Mesendoderm (in vitro differentiated cells): ENCODE measurements around the gene CCSER1.

ENCODE experiments used
- DNase-seq: peaks from one replicate; pipeline ENCODE4 v3.0.0; 2013
- H2AK5ac ChIP-seq: 2 replicates; pipeline ENCODE4 v1.6.1; 2013; ENCODE audit warnings: low read length, inconsistent platforms
- H2BK120ac ChIP-seq: 2 replicates; pipeline ENCODE4 v1.6.1; 2013; ENCODE audit warnings: low read depth, mild to moderate bottlenecking, low read length, moderate library complexity, mixed read lengths
- H2BK15ac ChIP-seq: replicated peaks from 2 replicates; pipeline ENCODE4 v1.6.1; 2013; ENCODE audit warnings: low read depth, mild to moderate bottlenecking, moderate library complexity
- H2BK5ac ChIP-seq: 2 replicates; pipeline ENCODE4 v1.6.1; 2013; ENCODE audit warnings: low read length, inconsistent platforms
- H3K18ac ChIP-seq: 2 replicates; pipeline ENCODE4 v1.6.1; 2013; ENCODE audit warnings: mild to moderate bottlenecking, low read length, mixed read lengths
- H3K23ac ChIP-seq: one replicate; pipeline ENCODE4 v1.6.1; 2013; ENCODE audit warnings: low read length
- H3K27ac ChIP-seq: 2 replicates; pipeline ENCODE4 v1.5.1; 2013; ENCODE audit warnings: low read depth, mild to moderate bottlenecking, inconsistent platforms, low read length, moderate library complexity
- H3K27me3 ChIP-seq: 2 replicates; pipeline ENCODE4 v1.6.1; 2013; ENCODE audit warnings: low read length, control low read depth, mild to moderate bottlenecking, inconsistent platforms; ENCODE audit not compliant: insufficient read depth, poor library complexity
- H3K36me3 ChIP-seq: 2 replicates; pipeline ENCODE4 v1.6.1; 2013; ENCODE audit warnings: low read length, inconsistent platforms; ENCODE audit not compliant: control insufficient read depth, insufficient read depth
- H3K4ac ChIP-seq: one replicate; pipeline ENCODE4 v1.6.1; 2013; ENCODE audit warnings: low read depth, mild to moderate bottlenecking, low read length, moderate library complexity
- H3K4me1 ChIP-seq: 2 replicates; pipeline ENCODE4 v1.6.1; 2013; ENCODE audit warnings: low read depth, low read length, inconsistent platforms; ENCODE audit not compliant: control insufficient read depth
- H3K4me2 ChIP-seq: 2 replicates; pipeline ENCODE4 v1.6.1; 2013; ENCODE audit warnings: low read length
- H3K4me3 ChIP-seq: 2 replicates; pipeline ENCODE4 v1.5.1; 2013; ENCODE audit warnings: mild to moderate bottlenecking, low read length
- H3K56ac ChIP-seq: one replicate; pipeline ENCODE4 v1.6.1; 2013; ENCODE audit warnings: low read length
- H3K79me1 ChIP-seq: 2 replicates; pipeline ENCODE4 v1.6.1; 2013; ENCODE audit warnings: low read length, inconsistent platforms
- H3K79me2 ChIP-seq: 2 replicates; pipeline ENCODE4 v1.6.1; 2013; ENCODE audit warnings: mild to moderate bottlenecking, low read length; ENCODE audit not compliant: control insufficient read depth, insufficient read depth
- H3K9ac ChIP-seq: 2 replicates; pipeline ENCODE4 v1.6.1; 2013; ENCODE audit warnings: low read length, inconsistent platforms
- H4K5ac ChIP-seq: one replicate; pipeline ENCODE4 v1.6.1; 2013; ENCODE audit warnings: low read length
- H4K8ac ChIP-seq: one replicate; pipeline ENCODE4 v1.6.1; 2013; ENCODE audit warnings: low read depth, mild to moderate bottlenecking, control low read depth, low read length, moderate library complexity
- WGBS: extraction: QIAGEN DNeasy Blood & Tissue Kit; methylation state at CpG from one replicate; pipeline ENCODE4 v1.1.7; 2013; ENCODE audit warnings: low lambda C conversion rate, missing lambda C conversion rate; ENCODE audit not compliant: insufficient coverage; ENCODE audit errors: extremely low coverage; 5-methylcytosine and 5-hydroxymethylcytosine counted together

Gene CCSER1

GRCh38 chr4:90198086-90198847 is 71.1 kb downstream of the CCSER1 start:
- no peak overlapping the region for H3K23ac ChIP-seq
- no peak overlapping the region for H2BK5ac ChIP-seq
- no peaks in the 10 kb centered on the region for H3K79me1 ChIP-seq
- H3K4me2 ChIP-seq: no peak overlapping the region
- no peak overlapping the region for H2AK5ac ChIP-seq
- H3K56ac ChIP-seq: no peak overlapping the region
- H3K9ac ChIP-seq: no peak overlapping the region
- no peaks in the 10 kb centered on the region for H3K79me2 ChIP-seq
- no peak overlapping the region for H3K4ac ChIP-seq
- H3K18ac ChIP-seq: no peak overlapping the region
- H2BK120ac ChIP-seq: no peak overlapping the region
- no peaks in the 10 kb centered on the region for H3K36me3 ChIP-seq
- H3K4me3 ChIP-seq: no peak overlapping the region
- peak; percentile 70 for DNase-seq
- H3K27ac ChIP-seq: no peak overlapping the region
- no peak overlapping the region for H4K5ac ChIP-seq
- WGBS: no CpG with 5 or more reads among the region's 2 CpGs
- H4K8ac ChIP-seq: no peak overlapping the region
- H3K27me3 ChIP-seq: no peaks in the 10 kb centered on the region
- H3K4me1 ChIP-seq: peaks cover 2% of the 10 kb centered on the region
- no peak overlapping the region for H2BK15ac ChIP-seq

GRCh38 chr4:90207887-90208454 is 80.8 kb downstream of the CCSER1 start:
- no peak overlapping the region for H4K5ac ChIP-seq
- no peaks in the 10 kb centered on the region for H3K27me3 ChIP-seq
- no peaks in the 10 kb centered on the region for H3K36me3 ChIP-seq
- no peak overlapping the region for H3K4me3 ChIP-seq
- no peaks in the 10 kb centered on the region for H3K79me2 ChIP-seq
- no peak overlapping the region for H3K4ac ChIP-seq
- WGBS: no CpG with 5 or more reads among the region's 10 CpGs
- H3K27ac ChIP-seq: no peak overlapping the region
- no peaks in the 10 kb centered on the region for H3K79me1 ChIP-seq
- H3K56ac ChIP-seq: no peak overlapping the region
- DNase-seq: peak; percentile 11
- no peak overlapping the region for H2AK5ac ChIP-seq
- H2BK5ac ChIP-seq: no peak overlapping the region
- H3K23ac ChIP-seq: no peak overlapping the region
- no peak overlapping the region for H2BK120ac ChIP-seq
- H3K4me2 ChIP-seq: no peak overlapping the region
- no peaks in the 10 kb centered on the region for H3K4me1 ChIP-seq
- H2BK15ac ChIP-seq: no peak overlapping the region
- no peak overlapping the region for H3K9ac ChIP-seq
- H4K8ac ChIP-seq: no peak overlapping the region
- no peak overlapping the region for H3K18ac ChIP-seq

- Histone ChIP-seq H4K8ac (no peak overlapping the region), H3K4me2 (no peak overlapping the region), H3K56ac (no peak overlapping the region), H2BK15ac (no peak overlapping the region), H3K18ac (no peak overlapping the region), H3K79me1 (no peaks in the 10 kb centered on the region), H3K4me1 (no peaks in the 10 kb centered on the region), H2BK120ac (no peak overlapping the region), H3K79me2 (no peaks in the 10 kb centered on the region), H3K4me3 (no peak overlapping the region), H3K4ac (no peak overlapping the region), H3K27ac (no peak overlapping the region), H3K23ac (no peak overlapping the region), H3K9ac (no peak overlapping the region), H3K36me3 (no peaks in the 10 kb centered on the region), H2BK5ac (no peak overlapping the region), H2AK5ac (no peak overlapping the region), H4K5ac (no peak overlapping the region), H3K27me3 (no peaks in the 10 kb centered on the region)
- WGBS: no CpG with 5 or more reads among the region's 1 CpG
- no peak for DNase-seq
Measured at GRCh38 chr4:90209922-90210321, 82.7 kb downstream of the CCSER1 start.

GRCh38 chr4:90211174-90211573 is 84.0 kb downstream of the CCSER1 start:
- Histone ChIP-seq H3K79me1 (no peaks in the 10 kb centered on the region), H3K4me2 (no peak overlapping the region), H3K18ac (no peak overlapping the region), H3K4me1 (no peaks in the 10 kb centered on the region), H4K8ac (no peak overlapping the region), H3K56ac (no peak overlapping the region), H2AK5ac (no peak overlapping the region), H3K23ac (no peak overlapping the region), H3K9ac (no peak overlapping the region), H3K4ac (no peak overlapping the region), H3K4me3 (no peak overlapping the region), H2BK120ac (no peak overlapping the region), H4K5ac (no peak overlapping the region), H3K27ac (no peak overlapping the region), H3K79me2 (no peaks in the 10 kb centered on the region), H3K36me3 (no peaks in the 10 kb centered on the region), H2BK5ac (no peak overlapping the region), H3K27me3 (no peaks in the 10 kb centered on the region), H2BK15ac (no peak overlapping the region)
- WGBS: no CpG with 5 or more reads among the region's 1 CpG
- DNase-seq: no peak

GRCh38 chr4:90215286-90215685 is 88.1 kb downstream of the CCSER1 start:
- Histone ChIP-seq H2BK5ac (no peak overlapping the region), H2BK120ac (no peak overlapping the region), H3K56ac (no peak overlapping the region), H3K18ac (no peak overlapping the region), H3K27me3 (no peaks in the 10 kb centered on the region), H3K23ac (no peak overlapping the region), H3K4me3 (no peak overlapping the region), H3K79me2 (no peaks in the 10 kb centered on the region), H2BK15ac (no peak overlapping the region), H2AK5ac (no peak overlapping the region), H3K9ac (no peak overlapping the region), H3K4me1 (no peaks in the 10 kb centered on the region), H3K36me3 (no peaks in the 10 kb centered on the region), H3K4me2 (no peak overlapping the region), H4K8ac (no peak overlapping the region), H3K4ac (no peak overlapping the region), H3K27ac (no peak overlapping the region), H3K79me1 (no peaks in the 10 kb centered on the region), H4K5ac (no peak overlapping the region)
- DNase-seq: no peak
- no CpG with 5 or more reads among the region's 1 CpG for WGBS

- H3K4me1 ChIP-seq: no peaks in the 10 kb centered on the region
- no peak overlapping the region for H3K23ac ChIP-seq
- no peak overlapping the region for H3K56ac ChIP-seq
- WGBS: 100% methylated on average over 2 of the region's 3 CpGs
- no peak overlapping the region for H3K9ac ChIP-seq
- no peak overlapping the region for H3K4me2 ChIP-seq
- no peak overlapping the region for H2AK5ac ChIP-seq
- H2BK120ac ChIP-seq: no peak overlapping the region
- no peaks in the 10 kb centered on the region for H3K36me3 ChIP-seq
- no peak overlapping the region for H2BK15ac ChIP-seq
- no peak overlapping the region for H4K8ac ChIP-seq
- no peaks in the 10 kb centered on the region for H3K79me1 ChIP-seq
- no peak overlapping the region for H2BK5ac ChIP-seq
- H3K79me2 ChIP-seq: no peaks in the 10 kb centered on the region
- no peaks in the 10 kb centered on the region for H3K27me3 ChIP-seq
- no peak overlapping the region for H3K18ac ChIP-seq
- H3K4ac ChIP-seq: no peak overlapping the region
- no peak overlapping the region for H3K4me3 ChIP-seq
- no peak overlapping the region for H4K5ac ChIP-seq
- H3K27ac ChIP-seq: no peak overlapping the region
- DNase-seq: no peak
Measured at GRCh38 chr4:90219822-90220221, 92.6 kb downstream of the CCSER1 start.
